GM19455 (cell line): ENCODE data around the gene TMEM214.
A peak's percentile ranks its signal among the peaks of the same experiment; 100 is the strongest.

Experiments used
- ATAC-seq: cut with Tn5 transposase; IDR thresholded peaks from one replicate; pipeline ENCODE4 v1.9.1; 2021; ENCODE audit not compliant: unreplicated experiment

TMEM214 gene

DNA sequence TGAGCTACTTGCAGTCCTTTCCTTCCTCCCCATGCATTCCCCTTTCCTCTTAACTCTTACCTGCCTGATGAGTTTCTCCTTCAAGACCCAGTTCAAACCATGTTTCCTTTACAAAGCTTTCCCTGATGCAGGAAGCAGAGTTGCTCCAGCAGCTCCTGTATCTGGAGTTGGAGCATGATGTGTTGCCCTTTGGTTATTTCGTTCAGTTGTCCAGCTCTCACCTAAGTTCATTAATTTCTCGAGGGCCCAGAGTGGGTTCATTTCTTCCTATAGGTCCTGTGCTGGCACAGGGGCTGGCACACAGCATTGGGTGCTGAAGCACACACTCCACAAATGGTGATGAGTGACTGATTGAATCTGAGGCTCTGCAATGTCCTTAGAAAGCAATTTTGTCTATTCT, 23.0 kb upstream of the TMEM214 start:
- no peak for ATAC-seq

DNA sequence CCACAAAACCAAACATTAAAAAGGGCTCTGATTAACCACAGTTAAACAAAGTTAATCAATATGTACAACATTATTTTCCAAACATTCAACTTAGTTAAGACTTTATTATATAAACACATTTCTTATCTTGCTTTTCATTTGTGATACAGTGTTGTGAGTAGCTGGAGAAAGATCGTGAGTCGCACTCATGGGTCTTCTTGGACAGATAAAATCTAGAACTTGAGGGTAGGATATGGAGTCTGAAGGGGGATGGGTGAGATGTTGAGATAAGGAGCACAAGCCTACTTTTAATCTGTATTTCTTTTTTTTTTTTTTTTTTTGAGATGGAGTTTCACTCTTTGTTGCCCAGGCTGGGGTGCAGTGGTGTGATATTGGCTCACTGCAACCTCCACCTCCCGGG, 22.6 kb upstream of the TMEM214 start:
- ATAC-seq = no peak

DNA sequence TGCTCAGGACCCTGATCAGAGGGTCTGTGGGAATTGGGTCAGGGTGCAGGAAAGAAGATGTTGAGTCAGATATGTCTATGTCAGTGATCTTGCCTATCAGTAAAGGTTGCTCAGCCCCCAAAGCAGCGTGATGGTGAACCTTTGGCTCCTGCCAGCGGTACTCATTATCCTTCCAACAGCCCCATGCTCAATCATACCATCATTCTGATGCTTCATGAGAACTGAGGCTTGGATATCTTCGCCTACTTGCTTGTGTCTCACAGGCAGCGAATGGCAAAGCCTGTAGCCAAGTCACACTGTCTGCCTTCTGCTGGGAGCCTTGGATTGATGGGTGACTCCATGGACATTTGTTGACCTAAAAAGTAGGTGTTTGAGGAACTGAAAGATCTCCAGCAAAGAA, 19.0 kb upstream of the TMEM214 start:
- ATAC-seq = no peak

DNA sequence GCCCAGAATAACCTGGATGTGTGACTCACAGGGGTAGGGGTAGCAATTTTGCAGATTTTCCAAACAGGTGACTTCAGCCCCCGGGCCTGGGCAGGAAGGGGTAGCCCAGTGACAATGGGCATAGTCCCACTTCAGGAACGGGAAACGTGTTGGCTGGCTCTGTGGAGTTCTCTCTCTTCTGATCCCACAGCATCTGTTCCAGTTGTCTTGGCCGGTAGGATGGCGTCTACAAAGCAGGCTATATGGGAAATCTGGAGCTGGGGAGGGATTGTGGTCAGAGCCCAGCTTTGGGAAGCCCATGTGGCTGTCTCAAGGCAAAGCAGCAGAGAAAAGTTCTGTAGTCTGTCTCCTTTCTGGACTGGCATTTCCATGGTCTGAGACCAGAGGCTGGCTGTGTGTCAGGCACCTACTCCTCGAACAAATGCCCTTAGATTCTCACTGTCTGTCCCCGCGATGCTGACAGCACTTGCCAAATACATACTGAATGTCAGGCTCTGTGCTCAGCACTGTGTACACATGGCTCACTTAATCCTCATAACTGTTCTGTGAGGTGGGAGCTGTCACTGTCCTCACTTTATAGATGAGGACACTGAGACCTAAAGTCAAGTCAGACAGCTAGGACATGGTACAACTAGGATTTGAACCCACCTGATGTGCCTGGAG, 17.9 kb upstream of the TMEM214 start:
- ATAC-seq = no peak

DNA sequence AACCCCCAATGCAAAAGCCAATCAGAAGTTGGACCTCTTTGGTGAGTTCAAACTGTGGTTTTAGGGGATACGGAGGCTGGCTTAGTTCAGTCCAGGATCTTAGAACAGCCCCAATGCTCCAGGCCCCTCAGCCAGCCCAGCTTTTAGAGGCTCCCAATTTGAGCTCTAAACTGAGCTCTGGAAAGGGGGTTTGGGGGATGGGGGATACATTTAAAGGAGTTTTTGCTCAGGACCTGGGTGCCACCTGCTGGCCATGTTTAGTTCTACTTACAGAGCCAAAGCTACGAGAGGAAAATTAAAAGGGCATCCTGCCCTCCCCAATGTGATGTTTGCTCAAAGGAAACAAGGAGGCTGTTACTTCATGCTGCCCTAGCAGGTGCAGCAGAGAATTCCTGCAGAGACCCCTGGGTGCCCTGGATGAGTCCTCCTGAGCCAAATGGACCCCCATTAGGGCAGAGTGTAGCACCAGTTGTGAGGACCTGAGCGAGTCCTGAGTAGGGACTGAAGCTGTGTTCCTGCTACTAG, 15.9 kb upstream of the TMEM214 start:
- ATAC-seq = no peak

DNA sequence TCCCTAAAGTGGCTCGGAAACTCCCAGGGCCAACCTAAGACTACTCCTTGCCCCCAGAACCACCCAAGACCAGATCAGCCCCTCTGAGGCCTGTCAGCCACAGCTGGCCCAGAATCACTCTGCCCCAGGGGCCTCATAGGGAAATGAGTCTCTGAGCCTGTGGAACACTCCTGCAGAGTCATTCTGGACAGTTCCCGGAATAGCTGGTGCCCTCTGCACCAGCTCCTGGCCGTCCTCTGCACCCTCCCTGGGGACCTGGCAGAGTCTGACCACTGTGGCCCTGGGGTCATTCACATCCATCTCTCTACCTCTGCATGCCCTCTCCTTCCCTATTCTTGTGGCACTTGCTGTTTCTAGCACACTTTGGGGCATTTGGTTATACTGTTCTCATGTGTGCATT, 14.6 kb upstream of the TMEM214 start:
- ATAC-seq = no peak

DNA sequence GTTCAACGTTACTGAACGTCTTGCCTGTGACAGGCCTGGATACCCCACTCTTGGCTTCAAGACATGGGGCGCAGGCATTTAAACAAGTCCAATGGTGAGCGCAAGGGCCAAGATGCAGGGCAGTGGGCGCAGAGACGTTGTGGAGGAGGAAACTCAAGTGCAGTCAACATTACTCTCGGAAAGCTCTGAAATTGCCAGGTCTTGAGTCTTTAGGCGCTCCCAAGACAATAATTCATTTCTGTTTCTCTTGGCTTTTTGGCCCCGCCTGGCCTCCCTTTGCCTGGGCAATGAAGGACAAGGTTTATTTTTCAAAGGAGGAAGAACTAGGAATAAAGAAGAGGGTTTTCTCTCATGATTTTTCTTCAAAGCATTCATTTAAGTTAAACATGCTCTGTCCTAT, 13.3 kb upstream of the TMEM214 start:
- no peak for ATAC-seq

DNA sequence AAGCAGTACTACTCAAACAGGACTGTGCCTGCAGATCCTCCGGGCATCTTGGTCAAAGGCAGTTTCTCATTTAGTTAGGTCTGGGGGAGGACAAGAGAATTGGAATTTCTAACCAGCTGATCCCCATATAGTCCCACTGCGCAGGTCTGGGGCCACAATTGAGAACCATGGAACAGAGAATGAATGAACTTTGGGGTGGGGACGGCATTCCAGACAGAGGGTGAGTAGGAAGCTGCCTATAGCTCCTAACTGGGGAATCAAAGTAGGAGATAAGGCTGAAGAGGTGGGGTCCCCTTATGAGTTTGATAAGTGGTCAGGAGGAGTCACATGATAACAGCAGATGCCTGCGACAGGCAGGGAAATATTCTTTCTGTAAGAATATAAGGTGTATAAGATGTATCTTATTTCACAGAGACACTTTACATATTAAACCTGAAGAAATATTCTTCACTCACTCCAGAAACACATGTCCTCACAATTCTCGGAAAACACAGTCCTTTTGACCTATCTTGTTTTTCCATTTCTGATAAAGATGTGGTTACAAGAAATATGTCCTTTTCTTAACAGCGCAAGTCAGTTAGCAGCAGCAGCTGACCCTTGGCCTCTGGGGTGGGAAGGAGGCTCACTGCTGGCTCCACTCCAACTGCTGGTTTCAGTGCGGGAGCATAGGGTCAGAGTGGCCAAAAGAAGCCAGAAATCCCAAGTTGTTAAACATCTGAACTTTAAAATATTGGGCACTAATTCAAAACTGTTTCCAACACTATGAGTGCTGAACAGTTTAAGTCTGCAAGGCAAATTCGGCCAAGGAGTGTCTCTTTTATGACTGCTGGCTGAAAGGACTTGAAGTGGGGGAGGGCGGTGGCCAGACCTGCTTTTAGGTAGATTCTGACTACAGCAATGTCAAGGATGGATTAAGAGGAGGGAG, 12.6 kb upstream of the TMEM214 start:
- ATAC-seq = no peak

DNA sequence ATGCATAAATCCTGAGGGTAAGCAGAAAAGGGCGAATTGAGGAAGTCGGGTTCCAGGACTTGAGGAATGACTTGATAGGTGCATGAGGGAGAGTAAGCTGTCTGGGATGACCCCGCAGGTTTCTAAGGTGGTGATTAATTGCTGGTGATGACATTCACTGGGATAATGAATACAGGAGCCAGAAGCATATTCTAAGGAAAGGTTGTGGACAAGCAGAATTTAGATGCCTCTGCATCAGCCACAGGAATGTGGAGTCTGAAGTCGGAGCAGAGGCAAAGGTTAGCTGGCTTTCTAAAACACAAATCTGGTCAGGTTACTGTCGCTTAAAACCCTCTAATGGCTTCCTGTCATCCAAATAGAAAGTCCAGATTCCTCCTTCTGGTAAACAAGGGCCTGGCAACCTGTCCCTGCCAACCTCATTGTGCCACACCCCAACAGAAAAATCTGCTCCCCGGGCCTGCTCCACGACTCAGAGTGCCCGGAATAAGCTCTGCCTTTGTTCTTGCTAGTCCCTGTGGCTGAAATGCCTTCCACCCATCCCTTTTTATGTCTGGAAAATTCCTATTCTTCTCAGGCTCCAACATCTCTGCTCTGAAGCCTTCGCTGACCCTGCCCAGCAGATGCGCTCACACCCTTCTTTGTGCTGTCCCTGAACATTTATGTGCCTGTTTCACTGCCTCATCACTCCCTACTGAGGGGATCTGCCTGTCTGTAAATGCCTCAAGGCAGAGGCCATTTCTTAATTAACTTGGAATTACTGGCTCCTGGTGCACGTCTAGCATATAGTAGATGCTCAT, 11.3 kb upstream of the TMEM214 start:
- no peak for ATAC-seq

DNA sequence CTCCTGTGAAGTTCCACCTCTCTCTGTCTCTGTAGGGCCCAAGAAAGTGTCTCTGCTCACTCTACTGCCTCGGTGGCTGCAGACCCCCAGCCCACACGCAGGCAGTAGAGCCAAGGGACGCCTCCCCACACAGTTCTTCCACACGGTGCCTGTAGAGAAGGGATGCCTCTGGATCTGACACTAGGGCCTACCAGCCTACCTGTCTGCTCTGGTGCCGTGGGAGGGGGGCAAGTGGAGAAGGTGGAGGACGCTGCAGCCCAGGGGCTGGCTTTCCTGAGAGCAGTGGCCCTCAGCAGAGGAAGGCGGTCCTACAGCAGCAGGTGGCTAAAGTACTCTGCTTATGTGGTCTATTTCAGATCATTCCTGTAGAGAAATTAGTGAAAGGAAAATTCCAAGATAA, 9.0 kb upstream of the TMEM214 start:
- ATAC-seq = no peak

DNA sequence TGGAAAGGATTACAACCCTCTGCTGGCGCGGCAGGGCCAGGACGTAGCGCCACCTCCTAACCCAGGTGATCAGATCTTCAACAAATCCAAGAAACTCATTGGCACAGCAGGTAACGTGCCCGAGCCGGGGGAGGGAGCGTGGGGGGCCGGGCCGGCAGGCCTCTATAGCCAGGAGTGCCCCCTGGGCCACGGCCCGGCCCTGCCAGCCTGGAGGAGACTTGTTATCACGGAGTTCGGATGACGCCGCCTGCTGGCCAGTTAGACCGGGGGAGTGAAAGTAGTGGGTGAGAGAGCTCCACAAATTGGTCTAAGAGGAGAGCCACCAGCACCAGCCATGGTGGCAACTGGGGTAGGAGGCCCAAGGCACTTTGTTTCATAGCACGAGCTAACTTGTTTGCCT, 8.6 kb upstream of the TMEM214 start:
- no peak for ATAC-seq

DNA sequence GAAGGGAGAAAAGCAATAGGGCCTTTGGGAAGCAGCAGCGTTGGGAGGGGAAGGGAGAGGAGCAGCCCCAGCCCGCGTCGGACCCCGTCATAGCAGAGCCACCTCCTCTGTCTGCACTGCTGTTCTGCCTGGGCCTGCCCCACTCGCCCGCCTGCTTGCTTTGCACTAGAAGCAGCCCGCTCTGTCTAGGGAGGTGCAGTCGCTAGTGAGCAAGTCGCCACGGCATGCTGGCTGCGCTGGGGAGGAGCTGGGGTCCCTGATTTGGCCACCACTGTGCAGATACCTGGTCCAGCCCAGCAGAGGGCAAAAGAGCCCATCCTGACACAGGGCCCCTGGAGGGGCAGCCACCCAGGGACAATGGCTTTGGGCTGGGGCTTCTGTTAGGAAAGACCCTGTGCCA, 8.0 kb upstream of the TMEM214 start:
- no peak for ATAC-seq

DNA sequence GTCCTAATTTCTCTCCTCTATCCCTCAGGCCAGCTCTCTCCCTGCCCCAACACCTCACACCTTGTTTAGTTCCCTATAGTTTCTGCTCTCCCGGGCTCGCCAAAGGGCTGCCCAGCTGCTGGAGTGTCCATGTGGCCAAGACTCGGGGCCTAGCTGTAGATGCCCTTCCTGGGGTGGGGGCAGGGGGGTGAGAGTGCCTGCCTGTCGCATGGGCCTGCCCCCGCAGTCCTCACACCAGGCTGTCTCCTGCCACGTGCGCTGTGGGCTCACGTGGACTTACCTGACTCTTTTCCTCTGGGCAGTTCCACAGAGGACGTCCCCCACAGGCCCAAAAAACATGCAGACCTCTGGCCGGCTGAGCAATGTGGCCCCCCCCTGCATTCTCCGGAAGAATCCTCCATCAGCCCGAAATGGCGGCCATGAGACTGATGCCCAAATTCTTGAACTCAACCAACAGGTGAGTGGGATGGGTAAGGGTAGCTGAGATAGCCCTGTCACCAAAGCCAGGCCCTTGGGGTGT, 7.4 kb upstream of the TMEM214 start:
- no peak for ATAC-seq

DNA sequence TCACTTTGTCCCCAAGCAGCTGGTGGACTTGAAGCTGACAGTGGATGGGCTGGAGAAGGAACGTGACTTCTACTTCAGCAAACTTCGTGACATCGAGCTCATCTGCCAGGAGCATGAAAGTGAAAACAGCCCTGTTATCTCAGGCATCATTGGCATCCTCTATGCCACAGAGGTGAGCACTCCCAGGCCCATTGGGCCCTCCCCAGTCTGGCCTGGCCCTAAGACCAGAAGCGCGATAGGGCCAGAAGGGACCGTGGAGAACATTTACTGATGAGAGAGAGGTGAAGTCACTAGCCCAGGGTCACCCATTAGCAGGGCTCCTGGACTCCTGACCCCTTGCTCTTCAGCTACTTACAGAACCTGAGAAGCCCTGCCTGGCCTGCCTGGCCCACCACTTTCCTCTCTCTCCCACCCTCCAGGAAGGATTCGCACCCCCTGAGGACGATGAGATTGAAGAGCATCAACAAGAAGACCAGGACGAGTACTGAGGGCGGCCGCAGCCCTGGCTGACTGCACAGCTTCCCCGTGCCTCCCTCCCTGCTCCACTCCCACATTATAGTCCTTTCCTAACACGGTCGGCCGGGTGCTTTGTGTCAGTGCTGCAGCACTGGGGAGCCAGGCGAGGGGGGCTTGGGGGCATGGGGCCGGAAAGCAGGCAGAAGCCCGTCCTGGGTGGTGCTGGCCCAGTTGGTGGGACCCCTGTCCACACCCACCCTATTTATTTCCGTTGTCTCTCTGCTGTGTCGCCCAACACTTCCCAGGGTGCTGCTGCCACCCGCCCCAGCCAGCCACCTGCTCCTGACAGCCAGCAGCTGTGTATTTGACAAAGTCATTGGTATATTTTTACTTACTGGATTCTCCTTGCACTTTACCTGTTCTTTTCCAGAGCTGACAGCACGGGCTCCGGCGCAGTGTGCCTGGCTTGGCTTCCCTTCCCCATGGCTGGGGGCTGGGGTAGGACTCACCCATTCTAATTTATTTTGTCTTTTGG, 6.6 kb upstream of the TMEM214 start:
- no peak for ATAC-seq

DNA sequence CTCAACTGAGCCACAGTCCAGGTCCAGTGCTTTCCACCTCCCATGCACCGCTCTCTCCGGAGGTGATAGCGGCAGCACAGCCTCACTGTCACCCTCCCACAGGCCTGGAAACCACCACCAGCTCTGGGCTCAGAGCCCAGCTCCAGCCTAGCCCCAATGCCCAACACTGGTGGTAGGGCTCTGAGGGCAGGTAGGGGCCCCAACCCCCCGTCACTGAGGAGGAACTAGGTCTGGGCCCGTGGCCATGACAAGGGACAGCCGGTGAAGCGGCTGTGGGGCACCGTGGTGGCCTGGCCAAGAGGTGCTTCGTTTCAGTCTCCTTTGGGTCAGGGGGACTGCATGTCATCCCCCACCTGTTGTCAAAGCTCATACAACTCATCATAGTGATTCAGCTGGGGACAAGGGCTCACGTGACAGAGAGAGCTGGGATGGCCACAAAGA, 5.5 kb upstream of the TMEM214 start:
- no peak for ATAC-seq

DNA sequence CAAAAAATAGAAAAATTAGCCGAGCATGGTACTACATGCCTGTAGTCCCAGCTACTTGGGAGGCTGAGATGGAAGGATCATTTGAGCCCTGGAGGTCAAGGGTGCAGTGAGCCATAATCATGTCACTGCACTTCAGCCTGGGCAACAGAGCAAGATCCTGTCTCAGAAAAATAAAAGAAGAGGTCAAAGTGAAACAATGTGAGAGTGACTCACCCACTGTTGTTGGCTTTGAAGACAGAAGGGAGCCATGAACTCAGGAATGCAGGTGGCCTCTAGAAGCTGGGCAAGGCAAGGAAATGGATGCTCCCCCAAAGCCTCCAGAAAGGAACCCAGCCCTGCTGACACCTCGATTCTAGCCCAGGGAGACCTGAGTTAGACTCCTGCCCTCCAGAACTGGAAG, 3.7 kb upstream of the TMEM214 start:
- no peak for ATAC-seq

DNA sequence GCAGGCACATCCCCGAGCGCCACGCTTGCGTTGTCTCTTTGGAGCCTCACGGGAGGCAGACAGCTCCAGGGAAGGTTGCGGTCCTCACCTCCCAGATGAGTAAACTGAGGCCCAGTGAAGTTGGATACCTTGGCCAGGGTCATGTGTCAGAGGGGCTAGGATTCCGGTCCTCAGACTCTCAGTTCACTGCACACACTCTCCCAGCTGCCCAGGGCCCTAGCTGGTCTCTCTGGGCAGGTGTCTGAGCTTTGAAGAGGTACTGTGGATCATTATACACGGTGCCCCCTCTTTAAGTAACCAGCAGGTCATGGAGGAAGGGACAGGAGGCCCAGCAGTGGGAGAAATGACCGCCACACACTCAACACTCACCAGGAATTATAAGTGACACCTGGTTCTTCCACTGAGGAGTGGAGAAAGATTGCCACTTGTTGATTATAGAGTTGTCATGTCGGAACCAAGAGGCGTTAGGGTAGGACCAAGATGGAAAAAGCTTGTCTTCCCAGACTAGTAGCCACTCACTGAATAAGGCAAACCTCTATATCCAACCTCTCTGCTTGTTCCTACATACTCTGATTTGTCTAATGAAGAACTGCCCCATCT, 588 bp downstream of the TMEM214 start:
- ATAC-seq = peak; percentile 3

DNA sequence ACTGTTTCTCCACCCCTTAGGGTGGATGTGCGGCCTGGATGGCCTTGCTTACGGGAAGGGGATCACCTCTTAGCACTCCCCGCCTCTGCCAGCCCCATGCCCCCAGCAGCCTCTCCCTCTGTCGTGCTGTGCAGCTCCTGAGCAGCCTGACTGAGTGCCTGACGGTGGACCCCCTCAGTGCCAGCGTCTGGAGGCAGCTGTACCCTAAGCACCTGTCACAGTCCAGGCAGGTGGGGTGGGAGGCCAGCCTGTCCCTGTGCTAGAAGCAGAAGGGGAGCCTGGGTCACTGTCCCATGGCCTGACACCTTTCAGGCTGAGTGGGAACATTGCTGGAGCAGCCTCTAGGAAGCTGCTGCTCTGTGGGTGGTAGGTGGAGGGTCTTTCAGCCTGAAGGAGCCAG, 5.2 kb downstream of the TMEM214 start:
- no peak for ATAC-seq

DNA sequence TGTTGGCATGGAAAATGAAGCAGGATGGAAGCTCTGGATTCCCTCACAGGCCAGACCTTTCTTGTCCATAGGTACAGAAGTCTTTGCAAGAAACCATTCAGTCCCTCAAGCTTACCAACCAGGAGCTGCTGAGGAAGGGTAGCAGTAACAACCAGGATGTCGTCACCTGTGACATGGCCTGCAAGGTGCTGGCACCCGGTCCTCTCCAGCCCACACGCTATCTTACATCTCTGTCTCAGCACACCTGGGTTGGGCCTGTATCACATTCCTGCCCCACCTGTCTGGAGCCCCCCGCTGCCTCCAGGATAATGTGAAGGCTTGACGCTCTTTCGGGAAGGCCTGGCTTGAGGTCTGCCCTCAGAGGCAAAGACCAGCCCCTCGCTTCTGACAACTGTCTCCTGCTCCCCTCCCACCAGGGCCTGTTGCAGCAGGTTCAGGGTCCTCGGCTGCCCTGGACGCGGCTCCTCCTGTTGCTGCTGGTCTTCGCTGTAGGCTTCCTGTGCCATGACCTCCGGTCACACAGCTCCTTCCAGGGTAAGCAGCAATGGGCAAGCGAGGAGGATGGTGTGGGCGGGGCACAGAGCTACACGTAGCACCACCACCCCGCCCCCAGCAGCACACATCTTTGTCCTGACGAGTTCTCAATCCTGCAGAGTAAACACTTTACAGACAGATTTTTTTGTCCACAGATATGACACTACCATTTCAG, 6.0 kb downstream of the TMEM214 start:
- ATAC-seq = no peak
